Measurements from ENCODE around the gene RASL10B.

Gene RASL10B

GRCh38 chr17:35717475-35717874, 14.0 kb upstream of the RASL10B start:
- DNase-seq (ENCODE audit: low read depth), result no peak

- DNase-seq (ENCODE audit: low read depth), result no peak
These were observed 7.7 kb upstream of the RASL10B start for GRCh38 chr17:35723735-35724134.

- no peak for DNase-seq (ENCODE audit: low read depth)
These were observed 6.4 kb upstream of the RASL10B start for GRCh38 chr17:35725058-35725457.

- DNase-seq (ENCODE audit: low read depth), result no peak
These were observed 5.7 kb upstream of the RASL10B start for GRCh38 chr17:35725802-35726126.

- peak; percentile 90 for DNase-seq (ENCODE audit: low read depth)
These were observed 5.1 kb upstream of the RASL10B start for GRCh38 chr17:35726127-35726952.

- no peak for DNase-seq (ENCODE audit: low read depth)
These were observed 4.4 kb upstream of the RASL10B start for GRCh38 chr17:35726953-35727460.

GRCh38 chr17:35727635-35728034, 3.8 kb upstream of the RASL10B start:
- no peak for DNase-seq (ENCODE audit: low read depth)

- DNase-seq (ENCODE audit: low read depth), result no peak
These were observed 2.9 kb upstream of the RASL10B start for GRCh38 chr17:35728551-35728950.

GRCh38 chr17:35729405-35729833, 2.0 kb upstream of the RASL10B start:
- DNase-seq (ENCODE audit: low read depth), result no peak

- DNase-seq (ENCODE audit: low read depth), result no peak
These were observed 936 bp upstream of the RASL10B start for GRCh38 chr17:35730400-35731005.

GRCh38 chr17:35731917-35732805, 722 bp downstream of the RASL10B start:
- DNase-seq (ENCODE audit: low read depth), result no peak

GRCh38 chr17:35732806-35733136, 1.3 kb downstream of the RASL10B start:
- no peak for DNase-seq (ENCODE audit: low read depth)

- DNase-seq (ENCODE audit: low read depth), result no peak
These were observed 1.9 kb downstream of the RASL10B start for GRCh38 chr17:35733366-35733765.

GRCh38 chr17:35734396-35734795, 3.0 kb downstream of the RASL10B start:
- no peak for DNase-seq (ENCODE audit: low read depth)

- no peak for DNase-seq (ENCODE audit: low read depth)
These were observed 3.8 kb downstream of the RASL10B start for GRCh38 chr17:35735036-35735805.

- DNase-seq (ENCODE audit: low read depth), result no peak
These were observed 4.8 kb downstream of the RASL10B start for GRCh38 chr17:35736236-35736635.

GRCh38 chr17:35738519-35739133, 7.2 kb downstream of the RASL10B start:
- no peak for DNase-seq (ENCODE audit: low read depth)

GRCh38 chr17:35740216-35740615, 8.8 kb downstream of the RASL10B start:
- no peak for DNase-seq (ENCODE audit: low read depth)

- DNase-seq (ENCODE audit: low read depth), result no peak
These were observed 9.8 kb downstream of the RASL10B start for GRCh38 chr17:35740997-35741931.

- no peak for DNase-seq (ENCODE audit: low read depth)
These were observed 11.1 kb downstream of the RASL10B start for GRCh38 chr17:35742496-35742895.

Data from fibroblast of the conjunctiva (primary cell).